ENCODE results near the gene SNRPD3.
"Not testable (repeated sequence)": the region's sequence is repeated elsewhere in the genome, so short reads cannot be mapped to it uniquely, and the experiment has no call there.

The SNRPD3 gene

DNA sequence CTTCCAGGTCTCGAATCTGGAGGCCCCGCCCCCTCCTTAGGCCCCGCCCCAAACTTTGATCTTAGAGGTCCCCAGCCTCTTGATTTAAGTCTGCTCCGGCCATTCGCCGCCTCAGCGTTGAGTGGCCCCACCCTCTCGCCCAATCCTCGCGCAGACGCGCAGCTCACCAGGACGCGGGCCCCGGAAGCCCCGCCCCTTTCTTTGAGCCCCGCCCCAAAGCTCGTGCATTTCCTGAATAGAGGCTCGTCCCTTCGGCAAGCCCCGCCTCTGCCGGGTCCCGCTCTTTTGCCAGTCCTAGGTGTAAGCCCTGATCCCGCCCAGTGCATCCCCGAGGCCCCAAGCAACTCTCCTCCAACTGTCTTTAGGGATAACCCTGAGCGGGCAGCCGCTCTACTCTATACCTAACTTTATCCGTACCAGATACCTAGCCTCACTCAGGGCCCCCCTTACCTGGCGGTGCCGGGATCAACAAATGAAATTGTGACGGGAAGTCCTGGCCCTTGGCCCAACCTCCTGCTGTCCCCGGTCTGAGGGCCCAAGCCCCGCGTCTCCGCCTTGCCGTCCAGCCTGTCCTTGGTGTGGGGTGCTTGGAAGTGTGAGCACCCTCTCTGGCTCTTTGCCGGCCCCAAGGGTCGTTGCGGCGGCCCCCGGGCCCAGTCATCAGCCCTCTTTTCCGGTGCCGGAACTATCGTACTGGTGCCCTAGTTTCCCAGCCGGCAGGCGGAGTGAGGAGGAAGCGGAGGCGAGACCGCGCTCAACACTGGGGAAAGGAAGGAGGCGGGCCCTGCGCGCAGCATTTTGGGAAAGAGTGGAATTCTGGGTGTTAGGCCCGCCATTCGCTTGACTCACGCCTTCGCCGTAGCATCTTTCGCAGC, at the start of gene SNRPD3:
SNRPD3 (plus strand) TSS at position 835 of the 875 bp plus-strand sequence. CDS start 1,676 bp downstream, outside the sequence.
- peak; percentile 90 for DNase-seq

DNA sequence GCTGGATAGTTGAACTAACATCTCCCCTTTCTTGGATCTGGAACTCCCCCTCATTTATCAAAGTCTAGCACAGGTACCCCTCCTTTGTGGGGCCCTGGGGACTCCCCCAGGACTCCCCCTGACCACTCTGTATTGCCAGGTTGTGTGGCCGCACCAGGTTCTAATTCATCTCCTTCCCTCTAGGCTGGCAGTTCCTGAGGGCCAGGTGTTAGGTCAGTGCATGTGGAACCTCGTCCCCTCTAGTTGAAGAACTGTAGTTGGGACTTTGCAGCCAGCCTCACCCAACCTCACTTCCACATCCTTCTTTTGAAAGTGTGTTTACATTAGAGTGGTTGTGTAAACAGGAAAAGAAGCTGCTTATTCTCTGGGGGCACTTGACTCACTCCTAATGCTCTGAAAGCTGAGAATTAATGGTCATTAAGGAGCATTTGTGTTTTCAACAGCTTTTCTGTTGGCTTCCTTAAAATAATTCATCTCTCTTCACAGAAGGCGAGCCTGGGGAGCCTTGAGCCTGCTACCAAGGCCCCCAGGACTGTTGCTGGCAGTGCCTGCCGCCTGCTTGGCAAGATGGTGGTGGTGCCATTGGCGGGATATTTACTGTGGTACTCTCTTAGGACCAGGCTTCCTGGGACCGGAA, 48.9 kb upstream of the SNRPD3 start:
- peak; percentile 76 for DNase-seq

DNA sequence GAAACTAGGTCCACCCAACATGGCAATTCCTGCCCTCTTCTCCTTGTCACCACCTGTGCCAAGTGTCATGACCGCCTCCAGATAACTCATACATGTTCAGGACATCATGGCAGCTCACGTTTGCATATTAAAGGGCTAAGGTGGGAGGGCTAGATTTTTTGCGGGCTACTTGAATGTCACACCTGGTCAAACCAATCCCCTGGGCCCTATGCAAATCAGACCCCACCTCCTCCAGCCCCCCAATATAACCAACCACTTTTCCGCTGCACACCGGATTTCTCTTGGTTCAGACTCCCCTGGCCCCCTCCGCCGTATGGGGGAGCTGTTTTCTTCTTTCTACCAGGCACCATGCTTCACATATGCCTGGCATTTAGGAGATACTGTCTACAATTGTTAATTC, 48.1 kb upstream of the SNRPD3 start:
- no peak for DNase-seq

DNA sequence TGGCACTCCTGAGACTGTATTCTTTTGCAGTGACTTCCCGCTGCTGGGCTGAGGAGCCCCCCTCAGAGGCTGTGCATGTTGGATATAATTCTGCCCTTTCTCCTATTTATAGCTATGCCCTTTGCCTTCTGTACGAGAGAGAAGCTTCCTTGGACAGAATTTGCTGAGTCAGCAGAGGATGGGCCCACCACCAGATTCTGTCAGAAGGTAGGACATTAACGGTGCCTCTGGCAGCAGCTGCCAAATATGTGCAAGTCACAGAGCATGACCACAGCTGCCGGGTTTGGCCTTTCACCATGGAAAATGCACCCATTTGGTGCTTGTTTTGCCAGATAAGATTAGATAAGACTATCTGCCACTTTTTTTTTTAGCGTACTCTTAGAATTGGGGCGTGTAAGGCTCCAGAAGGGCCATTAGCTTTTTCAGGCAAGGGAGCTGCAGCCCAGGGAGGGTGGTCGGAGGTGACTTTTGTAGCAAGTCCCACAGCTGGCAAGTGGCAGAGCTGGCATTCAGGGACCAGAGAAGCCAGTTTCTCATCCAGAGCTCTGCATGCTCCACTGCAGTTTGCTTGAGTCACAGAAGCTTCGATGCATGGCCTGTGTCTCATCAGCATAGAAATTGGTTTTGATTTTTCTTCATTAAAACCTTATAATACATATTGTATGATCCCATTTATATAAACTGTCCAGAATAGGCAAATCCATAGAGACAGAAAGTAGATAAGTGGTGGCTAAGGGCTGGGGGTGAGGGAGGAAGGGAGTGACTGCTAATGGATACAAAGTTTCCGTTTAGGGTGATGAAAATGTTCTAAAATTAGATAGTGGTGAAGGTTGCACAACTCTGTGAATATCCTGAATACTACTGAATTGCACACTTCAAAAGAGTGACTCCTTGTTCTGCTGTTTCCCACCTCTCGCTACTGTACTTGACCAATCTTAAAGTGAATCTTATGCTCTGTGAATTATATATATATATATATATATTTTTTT, 44.9 kb upstream of the SNRPD3 start:
- DNase-seq: no peak

DNA sequence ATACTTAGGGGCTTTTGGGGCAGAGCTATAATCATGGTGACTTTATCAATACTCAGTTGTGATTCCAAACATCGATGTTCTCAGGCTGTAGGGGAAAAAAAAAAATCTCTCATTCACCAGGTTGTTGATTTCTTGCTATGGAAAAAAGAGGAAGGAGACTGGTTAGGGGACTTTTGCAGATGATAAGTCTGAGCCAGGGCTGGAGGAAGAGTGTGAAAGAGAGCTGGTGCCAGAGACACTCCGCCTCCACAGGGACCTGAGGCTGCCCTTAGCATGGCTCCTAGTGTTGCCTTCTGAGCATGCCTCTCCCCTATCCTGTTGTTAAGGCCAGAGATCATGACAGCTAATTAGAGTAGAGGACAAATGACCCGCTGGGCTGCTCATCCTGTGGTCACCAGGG, 43.8 kb upstream of the SNRPD3 start:
- DNase-seq: no peak

DNA sequence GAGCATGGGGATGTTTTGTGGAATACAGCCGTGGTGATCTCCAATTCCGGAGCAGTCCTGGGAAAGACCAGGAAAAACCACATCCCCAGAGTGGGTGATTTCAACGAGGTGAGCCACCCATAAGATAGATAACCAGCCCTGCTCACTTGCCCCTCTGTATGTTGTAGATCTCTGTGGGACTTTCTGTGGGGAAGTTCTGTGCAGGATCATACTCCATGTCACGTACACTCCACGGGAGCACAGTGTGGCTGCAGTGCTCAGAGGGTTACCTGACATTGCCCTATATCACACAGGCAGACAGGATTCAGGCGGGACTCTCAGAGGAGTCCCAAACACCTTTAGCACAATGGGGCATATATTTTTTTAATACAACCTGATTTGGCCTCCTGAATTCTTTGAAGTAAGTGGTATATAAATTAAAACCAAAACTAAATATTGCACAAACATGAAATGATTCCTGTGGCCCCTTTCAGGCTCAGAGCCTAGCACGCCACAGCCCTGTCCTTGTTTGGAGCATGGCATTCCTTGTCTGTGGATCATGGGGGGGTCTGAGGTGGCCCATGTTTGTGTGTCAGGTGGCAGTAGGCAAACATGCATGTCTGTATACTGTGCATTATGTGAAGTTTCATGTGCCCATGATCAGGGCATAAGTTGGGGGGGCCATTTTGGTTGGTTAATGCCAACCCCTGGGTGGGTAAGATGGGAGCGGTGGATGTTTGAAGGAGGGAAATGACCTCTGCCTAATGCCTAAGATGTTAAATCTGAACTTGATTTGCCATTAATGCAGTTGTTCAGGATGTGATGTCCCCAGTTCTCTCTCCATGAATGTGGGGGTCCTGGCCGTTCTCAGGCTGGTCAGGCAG, 42.2 kb upstream of the SNRPD3 start:
- no peak for DNase-seq

DNA sequence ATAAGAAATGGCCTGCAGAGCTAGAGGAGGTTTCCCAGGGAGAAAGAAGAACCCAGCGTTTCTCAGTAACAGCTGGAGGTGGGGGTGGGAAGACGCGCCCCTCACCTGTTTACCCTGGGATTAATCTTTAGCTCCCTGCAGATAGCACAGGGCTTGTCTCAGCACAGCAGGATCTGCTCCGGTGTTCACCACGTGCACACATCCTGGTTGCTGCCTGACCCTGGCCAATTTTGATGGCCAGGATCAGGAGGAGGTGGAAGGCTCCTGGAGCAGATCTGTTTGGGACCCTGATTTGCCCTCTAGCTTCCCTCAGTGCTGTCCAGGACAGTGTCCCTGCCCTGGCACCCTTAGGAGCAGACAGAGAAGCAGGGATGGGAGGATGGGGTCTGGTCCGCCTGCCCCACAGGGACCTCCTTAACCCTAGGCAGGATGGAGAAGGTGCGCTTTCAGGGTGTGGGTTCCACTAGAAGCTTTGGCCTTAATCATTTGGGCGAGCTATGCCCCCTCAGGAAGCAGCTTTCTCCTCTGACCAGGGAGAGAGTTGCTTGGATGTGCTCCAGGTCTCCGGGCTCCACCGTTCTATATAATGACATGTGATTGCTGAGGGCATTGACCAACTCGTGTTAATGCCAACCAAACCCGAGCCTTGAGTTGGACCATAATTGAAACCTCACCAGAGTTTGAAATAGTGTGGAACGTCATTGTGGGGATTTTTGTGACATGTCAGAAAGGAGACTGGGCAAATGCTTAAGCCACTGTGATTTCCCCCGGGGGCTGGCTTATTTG, 41.4 kb upstream of the SNRPD3 start:
- no peak for DNase-seq

DNA sequence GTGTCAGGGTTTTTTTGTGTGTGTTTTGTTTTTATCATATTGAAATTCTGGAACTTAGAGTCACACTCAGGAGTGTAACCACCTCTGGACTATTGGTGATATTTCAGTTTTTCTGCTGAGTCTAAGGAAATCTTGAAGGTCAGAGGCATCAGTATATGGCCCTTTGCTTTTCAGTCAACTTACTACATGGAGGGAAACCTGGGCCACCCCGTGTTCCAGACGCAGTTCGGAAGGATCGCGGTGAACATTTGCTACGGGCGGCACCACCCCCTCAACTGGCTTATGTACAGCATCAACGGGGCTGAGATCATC, 40.8 kb upstream of the SNRPD3 start:
- DNase-seq: no peak

DNA sequence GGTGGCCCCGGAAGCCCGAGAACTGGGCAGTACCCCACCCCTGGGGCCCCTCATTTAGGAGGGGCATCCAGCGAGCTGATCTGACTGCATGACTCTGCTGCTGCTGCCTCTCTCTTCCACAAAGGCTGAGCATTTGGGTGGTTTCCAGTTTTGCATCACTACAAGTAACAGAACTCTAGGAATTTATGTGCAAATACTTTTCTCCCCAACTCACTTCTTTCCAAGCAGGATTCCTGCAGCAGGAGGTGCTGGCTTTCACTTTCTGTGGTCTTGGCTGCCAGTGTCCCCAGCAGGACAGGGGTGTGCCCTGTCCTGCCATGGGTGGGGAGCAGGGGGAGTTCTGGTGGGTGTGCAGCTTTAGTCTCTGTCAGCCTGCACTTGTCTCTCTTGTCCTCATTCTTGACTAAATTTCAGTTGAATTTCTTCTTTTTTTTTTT, 39.5 kb upstream of the SNRPD3 start:
- no peak for DNase-seq

DNA sequence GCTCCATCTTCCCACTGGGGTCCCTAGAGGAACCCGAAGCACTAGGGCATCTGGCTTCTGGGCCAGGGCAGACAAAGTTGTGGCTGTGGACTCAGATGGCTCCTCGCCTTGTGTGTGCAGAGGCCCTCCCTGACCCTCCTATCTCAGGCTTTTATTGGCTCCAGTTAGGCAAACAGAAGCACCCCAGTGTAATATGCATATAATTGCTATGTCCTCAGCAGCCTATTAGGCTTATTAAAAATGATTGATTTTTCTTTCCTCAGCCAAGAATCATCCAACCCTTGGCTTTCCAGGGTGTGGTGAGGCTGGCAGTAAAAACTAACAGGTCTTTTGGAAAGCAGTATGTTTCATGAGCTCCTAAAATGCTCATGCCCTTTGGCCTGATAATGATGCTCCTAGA, 38.4 kb upstream of the SNRPD3 start:
- no peak for DNase-seq

DNA sequence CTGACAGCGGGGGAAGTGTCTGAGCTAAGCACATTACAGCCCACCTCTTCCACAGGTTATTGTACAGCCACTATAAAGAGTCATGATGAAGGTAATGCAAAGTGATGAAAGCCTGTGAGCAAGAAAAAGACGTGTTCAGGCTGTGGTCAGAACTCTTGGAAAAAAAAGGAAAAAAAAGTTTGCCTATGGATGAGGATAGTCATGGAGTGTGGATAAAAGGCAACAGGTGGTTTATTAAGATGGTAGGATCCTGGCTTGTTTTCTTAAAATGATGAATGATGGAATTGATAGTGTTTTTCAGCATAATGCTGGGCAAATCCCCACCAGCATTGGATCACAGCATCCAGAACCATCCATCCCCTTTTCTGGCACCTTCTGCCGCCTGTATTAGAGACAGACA, 37.6 kb upstream of the SNRPD3 start:
- DNase-seq: no peak

DNA sequence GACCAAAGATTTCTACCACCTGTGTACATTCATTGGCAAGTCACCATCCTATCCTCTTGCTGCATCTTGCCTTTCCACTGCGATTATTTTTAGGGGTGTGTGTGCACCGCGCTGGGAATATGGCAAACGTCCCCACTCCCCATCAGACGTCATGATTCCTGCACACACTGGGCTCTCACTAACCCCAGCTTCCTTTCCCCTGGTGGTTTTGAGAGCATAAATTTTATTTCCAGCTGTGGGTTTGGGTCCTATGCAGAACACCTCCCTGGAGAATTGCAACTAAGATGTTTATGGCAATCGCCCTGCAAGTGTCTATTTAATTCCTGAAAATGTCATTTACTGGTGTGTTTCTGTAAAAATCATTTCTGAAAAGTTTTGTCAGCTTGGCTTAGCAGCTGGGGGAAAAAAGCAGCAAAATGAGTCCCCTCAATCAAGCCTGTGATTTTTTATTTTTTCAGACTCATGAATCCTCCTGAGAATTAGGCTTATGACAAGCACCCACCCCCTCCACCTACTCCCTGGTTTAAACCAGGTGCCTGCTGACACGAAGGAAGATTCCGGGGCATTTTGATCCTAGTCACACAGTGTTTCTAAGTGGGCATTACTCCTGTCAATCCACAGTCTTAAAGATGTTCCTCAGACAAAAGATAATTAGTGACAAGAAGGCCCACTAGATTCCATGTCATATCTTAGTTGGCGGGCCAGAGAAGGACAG, 36.9 kb upstream of the SNRPD3 start:
- DNase-seq: no peak

DNA sequence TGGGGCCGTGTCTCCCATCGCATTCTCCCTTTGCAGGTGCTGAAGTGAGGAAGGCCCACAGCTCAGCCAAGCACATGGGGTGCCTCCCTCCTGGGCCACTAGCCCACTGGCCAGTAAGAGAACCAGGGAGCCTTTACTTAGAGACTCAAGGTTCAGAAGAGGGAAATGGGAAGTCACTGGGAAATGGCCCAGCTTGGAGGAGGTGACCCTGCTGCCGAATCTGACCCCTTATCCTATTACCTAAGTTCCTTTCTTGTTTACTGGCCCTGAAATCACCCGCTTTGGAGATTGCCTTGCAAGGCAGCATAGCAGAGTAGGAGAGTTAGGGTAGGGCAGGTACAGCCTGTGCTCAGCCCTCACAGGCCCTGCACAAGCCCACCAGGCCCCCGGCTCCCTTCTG, 36.3 kb upstream of the SNRPD3 start:
- DNase-seq: no peak

DNA sequence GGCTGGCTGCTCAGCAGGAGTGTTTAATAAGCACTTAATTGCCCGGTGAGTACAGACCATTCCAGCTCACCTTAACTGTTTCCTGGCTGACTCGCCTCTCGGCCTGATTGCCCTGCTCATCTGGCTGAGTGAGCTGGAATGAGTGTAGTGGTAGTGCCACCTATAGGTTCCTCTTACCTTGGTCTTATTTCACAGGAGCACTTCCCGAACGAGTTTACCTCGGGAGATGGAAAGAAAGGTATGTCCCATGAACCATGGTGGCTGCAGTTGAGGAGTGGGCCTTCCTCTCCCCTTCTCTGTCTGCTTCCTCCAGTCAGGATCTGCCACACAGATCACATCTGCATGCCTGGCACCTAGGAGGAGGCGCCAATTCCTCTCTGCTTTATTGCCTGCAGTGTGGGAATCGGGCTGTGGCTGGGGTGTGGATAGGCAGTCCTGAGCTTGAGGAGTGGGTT, 34.0 kb upstream of the SNRPD3 start:
- DNase-seq: peak; percentile 61

DNA sequence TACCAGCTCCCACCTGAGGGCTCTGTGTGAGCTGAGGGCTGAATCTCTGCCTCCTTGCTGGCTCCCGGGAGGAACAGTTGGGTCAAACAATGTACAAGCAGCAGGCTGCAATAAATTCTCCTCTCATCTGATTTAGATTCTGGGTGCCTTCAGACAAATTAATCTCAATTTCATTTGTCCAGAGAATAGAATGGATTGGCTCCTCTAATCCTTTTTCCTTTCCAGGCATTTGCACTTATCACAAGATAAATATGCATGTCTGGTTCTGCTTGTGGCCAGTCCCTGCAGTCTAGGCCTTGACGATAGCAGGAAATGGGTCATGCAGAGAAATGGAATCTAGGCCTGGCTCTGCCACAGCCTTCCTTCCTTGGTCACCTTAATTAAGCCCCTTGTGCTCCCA, 31.9 kb upstream of the SNRPD3 start:
- DNase-seq: no peak

DNA sequence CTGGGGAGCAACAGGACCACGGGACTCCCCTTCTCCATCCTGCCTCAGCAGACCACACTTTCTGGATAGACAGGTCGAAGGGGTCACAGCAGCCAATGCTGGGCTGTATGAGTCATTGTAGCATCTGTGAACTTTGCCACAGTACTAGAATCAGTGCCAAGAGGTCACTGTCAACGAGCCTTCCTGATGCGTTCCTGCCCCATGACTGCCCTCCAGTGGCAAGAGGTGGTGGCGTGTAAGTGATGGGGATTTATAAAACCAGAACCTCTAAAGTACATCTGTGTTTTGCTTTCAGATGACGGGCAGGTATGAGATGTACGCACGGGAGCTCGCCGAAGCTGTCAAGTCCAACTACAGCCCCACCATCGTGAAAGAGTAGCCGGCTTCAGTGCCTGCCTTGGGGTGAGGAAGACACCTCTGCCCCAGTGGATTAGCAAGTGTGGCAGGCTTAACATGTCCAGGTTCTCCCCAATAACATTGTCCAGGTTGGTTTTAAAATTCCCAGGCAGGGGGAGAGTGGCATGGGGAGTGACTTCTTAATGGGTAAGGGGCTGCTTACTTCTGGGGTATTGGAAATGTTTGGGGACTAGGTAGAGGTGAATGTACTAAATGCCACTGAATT, 30.3 kb upstream of the SNRPD3 start:
- no peak for DNase-seq

DNA sequence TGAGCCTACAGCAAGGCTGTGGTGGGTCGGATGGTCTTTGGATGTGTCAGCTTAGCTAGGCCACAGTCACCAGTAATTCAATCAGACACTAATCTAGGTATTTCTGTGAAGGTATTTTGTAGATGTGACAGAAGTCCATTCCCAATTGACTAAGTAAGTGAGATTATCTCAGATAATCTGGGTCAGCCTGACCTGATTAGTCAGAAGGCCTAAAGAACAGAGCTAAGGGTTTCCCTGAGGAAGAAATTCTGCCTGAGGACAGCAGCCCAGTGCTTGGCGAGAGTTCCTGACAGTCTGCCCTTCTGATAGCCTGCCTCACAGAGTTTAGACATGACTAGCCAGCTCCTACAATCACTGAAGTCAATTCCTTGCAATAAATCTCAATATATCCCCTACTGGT, 29.6 kb upstream of the SNRPD3 start:
- no peak for DNase-seq

DNA sequence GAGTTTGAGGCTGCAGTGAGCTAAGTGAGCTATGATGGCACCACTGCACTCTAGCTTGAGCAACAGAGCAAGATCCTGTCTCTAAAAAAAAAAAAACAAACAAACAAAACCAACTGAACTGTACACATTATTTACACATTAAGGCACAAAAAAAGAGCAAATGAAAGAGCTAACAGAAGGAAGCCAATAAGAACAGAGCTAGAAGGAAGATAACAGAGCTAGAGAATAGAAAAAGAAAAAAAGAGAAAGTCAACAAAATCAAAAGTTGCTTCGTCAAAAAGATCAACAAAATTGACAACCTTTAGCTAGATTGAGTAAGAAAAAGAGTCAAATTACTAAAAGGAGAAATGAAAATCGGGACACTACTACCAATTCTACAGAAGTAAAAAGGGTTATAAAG, 25.9 kb upstream of the SNRPD3 start:
- no peak for DNase-seq

DNA sequence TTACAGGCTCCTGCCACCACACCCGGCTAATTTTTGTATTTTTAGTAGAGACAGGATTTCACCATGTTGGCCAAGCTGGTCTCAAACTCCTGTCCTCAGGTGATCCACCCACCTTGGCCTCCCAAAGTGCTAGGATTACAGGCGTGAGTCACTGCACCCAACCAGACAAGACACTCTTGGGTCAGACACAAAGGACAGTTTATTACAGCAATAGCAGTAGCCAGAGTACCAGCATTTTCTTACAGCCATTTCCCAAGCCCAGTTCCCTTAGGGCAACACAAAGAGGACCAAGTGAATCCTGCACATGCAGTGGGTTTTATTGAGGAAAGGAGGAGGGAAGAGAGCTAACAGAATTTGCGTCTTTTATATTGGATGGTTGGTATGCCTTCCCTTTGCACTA, 24.8 kb upstream of the SNRPD3 start:
- not testable (repeated sequence) for DNase-seq

DNA sequence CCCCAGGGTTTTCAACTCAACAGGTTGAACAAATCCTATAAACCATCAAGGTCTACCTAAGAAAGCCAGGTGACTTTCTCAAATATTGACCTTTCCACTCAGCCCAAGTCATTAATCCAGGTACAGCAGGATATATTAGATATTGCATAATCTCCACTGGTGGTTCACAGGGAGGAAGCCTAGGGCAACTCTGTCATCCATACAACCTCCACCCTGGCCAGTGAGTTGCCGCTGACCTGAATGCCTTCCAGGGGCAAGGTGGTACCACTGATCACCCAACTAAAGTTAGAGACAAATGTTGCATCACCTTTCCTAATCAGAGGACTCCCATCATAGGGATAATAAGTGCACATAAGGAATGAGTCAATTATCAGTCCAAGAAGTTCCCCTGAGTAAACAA, 23.7 kb upstream of the SNRPD3 start:
- DNase-seq: no peak
